Activated CD4-positive, CD25-positive, alpha-beta regulatory T cell (primary cell): Measurements from ENCODE around the gene CALML5.

Experiments
- DNase-seq, 4 experiments: peaks; one replicate each; lab custom pipeline; 2025; lab: John Stamatoyannopoulos, UW

Gene CALML5

GRCh38 chr10:5500910-5501309, 1.5 kb upstream of the CALML5 start:
- no peak for DNase-seq

DNA sequence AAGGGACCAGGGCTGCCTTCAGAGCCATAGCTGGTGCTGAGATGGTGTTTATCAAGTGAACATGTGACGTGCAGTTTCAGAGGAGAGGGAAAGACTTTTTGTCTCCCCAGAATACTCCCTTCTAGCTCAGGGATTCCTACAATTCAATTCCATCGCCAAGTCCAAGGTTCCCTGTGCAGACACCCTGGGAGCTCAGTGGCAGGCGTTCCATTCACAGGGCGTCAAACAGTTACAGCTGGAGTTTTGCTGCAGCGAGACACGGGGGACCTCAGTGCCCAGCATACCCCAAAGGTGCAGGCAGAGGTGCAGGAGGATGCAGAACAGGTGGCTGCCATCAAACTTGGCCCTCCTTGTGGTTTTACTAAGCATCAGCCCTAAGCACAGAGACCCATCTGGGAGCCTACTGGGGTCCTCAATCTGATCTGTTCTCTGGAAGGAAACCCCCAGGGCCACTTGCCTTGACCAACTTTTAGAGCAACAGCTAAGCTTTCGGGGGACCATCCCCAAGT, 846 bp upstream of the CALML5 start:
- no peak for DNase-seq

- DNase-seq: no peak
Observed at GRCh38 chr10:5498791-5499492, 428 bp downstream of the CALML5 start.

DNA sequence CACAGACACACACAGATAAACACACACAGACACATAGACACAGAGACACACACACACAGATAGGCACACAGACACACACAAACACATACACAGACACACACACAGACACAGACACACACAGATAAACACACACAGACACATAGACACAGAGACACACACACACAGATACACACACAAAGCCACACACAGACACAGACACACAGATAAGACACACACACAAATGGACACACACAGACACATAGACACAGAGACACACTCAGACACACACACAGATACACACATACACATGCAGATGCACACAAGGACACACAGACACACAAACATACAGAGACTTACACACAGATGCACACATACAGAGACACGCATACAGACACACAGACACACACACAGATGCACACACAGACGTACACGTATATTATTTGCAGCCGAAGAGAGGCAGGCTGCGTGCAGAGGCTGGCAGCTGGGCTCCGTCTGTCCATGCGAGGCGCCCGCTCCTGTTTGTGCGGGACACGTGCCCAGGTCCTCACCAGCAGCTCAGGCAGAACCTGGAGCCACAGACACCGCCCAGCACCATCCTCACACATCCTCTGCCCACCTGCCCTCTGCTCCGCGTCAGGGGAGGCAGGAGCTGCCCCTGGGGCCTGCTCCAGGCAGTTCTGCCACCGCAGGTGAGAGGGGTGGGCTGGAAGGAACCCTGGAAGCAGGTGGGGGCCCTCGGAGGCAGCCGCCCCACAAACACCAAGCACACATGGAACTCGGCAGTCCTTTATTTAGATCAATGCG, 1.2 kb downstream of the CALML5 start:
- no peak for DNase-seq

DNA sequence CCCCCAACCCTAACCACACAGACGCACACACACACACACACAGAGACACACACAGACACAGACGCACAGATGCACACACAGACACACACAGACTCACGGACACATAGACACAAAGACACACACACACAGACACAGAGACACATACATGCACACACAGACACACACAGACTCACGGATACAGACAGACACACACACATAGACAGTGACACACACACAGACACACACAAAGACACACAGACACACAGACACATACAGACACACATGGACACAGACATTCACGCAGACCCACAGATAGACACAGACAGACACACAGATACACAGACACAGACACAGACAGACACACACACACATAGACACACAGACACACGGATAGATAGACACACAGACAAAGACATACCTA, 2.1 kb downstream of the CALML5 start:
- no peak for DNase-seq

DNA sequence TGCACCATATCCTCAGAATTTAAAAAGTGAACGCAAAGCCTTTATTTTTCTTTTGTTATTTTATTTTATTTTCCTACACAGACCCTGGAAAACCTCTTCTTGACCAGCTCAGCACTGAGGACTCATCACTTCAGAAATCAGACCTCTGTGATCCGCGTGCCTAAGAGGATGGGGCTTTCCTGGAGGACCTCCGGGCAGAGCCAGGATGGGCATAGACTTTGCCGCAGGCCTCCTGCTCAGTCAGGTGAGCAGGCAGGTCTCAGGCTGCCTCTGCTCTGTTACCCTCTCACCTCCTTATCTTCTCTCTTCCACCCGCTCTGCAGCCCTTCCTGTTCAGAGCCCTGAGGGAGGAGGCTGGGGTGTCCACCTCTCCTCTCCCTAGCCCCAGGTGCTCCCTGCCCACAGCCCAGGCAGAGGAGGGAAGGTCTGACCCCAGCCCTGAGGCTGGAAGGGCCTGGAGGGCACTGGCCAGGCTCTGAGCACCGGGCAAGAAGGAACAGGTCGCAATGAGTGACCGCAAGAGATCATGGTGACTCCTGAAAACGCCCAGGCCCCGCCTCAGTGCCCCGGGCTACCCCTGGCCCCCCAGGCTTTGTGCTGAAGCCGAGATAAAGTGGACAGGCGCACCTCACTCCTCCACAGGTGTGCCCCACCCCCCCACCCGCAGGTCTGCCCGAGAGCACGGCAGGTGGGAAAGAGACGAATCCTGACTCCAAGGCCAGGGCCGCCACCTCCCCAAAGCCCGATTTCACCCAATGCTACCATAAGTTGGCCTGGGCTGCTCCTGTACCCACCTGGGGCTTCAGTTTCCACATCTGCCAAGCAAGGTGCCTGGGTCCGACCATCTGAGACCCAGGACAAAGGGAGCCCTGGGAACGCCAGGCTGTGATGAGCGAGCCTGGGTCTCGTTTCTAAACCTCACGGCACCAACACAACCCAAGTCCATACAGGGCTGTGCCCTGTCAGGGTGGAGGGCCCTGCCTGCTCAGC, 2.8 kb downstream of the CALML5 start:
- no peak for DNase-seq

- DNase-seq: no peak
Observed at GRCh38 chr10:5494611-5495010, 4.8 kb downstream of the CALML5 start.

GRCh38 chr10:5493691-5494090, 5.7 kb downstream of the CALML5 start:
- DNase-seq: no peak

GRCh38 chr10:5492929-5493576, 6.3 kb downstream of the CALML5 start:
- no peak for DNase-seq

- DNase-seq: no peak
Observed at GRCh38 chr10:5492322-5492855, 7.0 kb downstream of the CALML5 start.

GRCh38 chr10:5491477-5491876, 7.9 kb downstream of the CALML5 start:
- no peak for DNase-seq

GRCh38 chr10:5490698-5491464, 8.5 kb downstream of the CALML5 start:
- DNase-seq: no peak

GRCh38 chr10:5490032-5490431, 9.3 kb downstream of the CALML5 start:
- DNase-seq: no peak

- DNase-seq: no peak
Observed at GRCh38 chr10:5488272-5489161, 10.9 kb downstream of the CALML5 start.

DNA sequence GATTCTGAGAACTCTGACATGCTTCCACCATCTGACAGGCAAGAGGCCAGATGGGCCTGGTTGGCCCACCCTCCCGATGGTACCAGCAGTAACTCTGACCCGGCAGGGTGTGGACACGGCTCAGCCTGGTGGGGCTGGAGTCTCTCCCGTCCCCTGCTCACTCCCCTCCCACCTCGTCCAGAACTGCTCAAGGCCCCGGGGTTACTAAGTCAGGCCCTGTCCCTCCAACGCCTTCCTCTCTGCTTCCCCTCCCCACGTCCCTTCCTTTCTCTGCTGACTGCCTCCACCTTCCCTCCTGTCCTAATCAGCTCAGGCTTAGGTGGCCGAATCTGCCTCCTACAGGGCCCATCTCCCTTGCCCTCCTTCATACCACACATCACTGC, 12.5 kb downstream of the CALML5 start:
- DNase-seq: no peak

DNA sequence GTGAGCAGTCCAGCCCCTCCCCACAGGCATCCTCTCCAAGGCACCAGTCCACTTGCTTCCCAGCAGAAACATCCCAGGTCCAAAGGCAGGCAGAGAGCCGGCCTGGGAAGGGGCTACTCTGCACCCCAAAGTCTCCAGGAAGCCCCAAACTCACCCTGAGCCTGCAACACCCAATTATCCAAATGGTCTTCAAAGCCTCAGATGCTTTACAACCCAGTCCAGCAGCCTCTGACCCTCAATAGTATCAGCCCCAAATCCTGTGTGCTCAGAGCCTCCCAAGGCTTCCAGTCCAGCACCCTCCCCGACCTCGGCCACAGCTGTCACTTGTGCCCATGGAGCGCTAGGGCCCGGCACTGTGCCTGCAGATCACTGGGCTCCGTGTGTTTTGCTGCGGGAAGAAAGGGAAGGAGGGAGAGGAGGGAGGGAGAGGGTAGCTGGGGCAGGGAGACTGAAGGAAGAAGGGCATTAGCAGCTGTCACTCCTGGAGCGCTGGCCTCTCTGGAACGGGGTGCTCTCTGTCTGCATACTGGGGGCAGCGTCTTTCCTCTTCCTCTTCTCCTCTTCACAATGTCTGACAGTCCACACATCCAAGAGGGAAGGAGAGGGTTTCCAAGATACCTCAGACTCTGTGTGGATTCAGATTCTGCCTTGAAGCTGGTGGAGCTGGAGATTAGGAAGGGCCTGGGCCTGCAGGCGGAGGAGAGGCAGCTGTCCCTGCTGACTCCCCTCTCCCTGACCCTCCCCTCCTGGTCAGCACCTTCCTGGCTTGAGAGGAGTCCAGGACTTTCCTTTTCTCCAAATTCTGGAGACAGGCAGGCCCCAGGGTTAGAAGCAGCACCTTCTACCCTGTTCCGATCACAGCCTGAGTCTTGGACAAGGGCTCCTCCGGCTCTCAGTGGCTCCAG, 13.2 kb downstream of the CALML5 start:
- DNase-seq: no peak

- no peak for DNase-seq
Observed at GRCh38 chr10:5485290-5485689, 14.1 kb downstream of the CALML5 start.

GRCh38 chr10:5484205-5484604, 15.2 kb downstream of the CALML5 start:
- no peak for DNase-seq

- DNase-seq: no peak
Observed at GRCh38 chr10:5482016-5482415, 17.4 kb downstream of the CALML5 start.
